ENCODE measurements around the gene DLK1.

Gene DLK1

DNA sequence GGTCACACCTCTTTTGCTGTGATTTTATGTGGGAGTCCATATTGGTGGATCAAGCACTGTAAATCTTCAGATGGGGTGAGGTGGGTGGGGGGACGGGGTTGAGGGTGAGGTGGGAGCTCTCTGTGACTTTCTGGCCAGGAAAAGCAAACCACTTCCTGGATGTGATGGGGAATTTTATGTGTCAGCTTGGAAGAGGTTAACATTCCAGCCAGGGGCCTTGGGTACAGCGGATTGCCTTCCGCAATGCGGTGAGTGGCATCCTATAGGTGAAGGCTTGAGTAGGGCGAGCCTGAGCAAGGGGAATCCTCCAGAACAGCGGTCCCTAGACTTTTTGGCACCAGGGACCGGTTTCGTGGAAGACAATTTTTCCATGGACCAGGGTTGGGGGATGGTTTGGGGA is 36.2 kb downstream of the DLK1 start:
- no peak for DNase-seq

DNA sequence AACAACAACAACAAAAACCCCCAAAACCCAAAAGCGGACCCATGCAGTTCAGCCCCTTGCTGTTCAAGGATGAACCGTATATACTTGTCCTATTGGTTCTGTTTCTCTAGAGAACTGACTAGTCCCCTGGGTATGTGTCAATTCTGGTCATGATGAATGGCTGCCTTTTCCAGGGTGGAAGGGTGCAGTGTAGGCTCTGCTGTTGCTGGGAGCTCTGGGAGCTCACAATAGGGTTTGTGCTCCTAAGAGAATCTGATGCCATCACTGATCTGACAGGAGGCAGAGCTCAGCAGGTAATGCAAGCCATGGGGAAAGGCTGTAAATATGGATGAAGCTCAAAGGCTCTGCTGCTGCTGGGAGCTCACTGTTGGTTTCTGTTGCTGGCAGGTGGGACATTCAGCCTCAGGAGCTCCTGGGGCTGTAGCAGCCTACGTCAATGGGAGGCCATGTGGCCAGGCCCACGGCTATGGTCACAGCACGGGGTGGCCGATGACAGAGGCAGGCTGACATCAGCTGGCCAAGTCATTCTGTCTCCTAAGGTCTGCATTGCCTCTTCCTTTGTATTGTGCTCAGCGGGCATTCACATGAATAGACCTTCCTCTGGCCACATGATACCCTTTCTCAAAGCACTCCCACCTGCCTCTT is 37.9 kb downstream of the DLK1 start:
- DNase-seq = no peak

GRCh38 chr14:100765296-100765695 is 38.6 kb downstream of the DLK1 start:
- DNase-seq = no peak

DNA sequence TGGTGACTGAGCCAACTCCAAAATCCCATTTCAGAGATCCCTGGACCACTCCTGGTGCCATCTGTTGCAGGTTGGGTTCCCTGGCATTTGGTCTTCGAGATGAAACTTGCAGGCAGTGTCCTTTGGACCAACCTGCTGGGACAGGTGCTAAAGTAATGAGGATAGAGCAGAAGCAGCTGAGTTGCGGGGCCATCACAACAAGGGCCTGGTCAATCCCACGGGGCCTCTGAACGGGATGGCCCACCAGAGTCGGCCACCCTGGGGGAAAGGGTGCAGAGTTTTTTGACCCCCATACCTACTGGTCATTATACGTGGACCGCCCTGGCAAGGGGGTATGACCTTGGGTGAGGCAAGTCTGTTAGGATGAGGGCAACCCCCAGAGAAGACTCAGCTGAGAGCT is 39.3 kb downstream of the DLK1 start:
- DNase-seq = no peak

DNA sequence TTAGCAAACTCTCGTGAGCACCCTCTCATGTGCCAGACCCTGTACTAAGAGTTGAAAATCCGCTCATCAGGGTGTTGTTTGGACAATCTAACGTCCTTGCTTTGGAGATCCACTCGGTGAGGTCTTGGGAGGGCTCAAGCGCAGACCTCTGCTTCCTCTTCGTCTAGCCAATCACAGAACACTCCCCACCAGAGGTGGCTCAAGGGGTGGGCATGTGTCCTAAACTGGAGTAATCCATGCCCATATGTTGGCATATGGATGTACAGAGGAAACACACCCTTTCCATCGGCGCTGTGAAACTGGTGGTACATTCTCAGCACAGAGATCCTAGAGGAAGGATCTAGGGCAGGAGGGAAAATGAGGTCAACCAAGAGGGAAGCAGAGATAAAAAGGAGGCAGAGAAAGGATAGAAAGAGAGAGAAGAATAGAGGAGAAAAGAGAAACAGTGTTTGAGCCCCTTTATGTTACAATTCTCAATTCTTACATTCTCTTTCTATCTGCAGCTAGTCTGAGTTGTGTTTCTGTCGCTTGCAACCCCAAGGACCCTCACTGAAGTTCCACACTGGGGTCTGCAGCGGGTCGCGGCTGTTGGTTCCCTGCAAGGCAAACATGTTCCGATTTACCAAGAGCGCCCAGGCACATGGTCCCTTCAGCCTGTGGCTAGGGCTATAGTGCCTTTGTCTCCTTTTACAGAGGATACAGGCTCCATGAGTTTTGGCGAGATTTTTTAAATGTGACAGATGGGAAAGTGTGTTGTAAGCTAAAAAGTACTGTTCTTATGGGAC is 40.5 kb downstream of the DLK1 start:
- DNase-seq = no peak

DNA sequence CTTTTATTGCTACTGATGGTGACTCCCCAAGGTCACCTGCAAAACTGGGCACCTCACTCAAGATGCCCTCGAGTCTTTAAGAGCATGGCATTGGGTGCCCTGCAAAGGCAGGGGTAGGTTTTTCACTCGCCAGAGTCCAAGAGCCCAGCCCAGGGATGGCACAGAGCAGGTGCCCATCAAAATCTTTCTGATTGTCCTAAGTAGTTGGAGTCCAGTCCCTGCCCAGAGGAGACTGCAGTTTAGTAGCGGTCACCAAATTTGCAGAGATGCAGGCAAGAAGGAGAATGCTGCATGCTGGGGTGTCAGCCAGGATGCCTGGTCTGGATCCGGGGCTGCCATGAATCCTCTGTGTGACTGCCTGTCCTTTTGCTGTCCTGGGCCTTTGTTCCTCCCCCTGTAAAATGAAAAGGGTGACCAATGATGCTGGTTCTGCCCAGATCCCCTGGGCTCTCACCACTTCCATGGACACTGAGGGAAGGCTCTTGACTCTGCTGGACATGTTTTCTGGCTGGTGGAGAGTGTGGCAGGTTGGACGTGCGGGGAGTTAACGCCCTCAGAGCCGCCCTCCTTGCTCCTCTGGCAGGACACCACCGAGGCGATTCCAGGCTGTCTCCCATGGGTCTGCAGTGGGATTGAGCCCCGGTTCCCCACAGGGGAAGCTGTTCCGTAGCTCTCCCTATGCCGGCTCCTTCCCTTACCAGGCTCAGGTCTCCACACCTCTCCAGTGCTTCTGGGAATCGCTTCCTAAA is 41.3 kb downstream of the DLK1 start:
- DNase-seq = no peak

- no peak for DNase-seq
Measured at GRCh38 chr14:100769035-100769939, 42.6 kb downstream of the DLK1 start.

GRCh38 chr14:100770046-100770445 is 43.4 kb downstream of the DLK1 start:
- no peak for DNase-seq

- no peak for DNase-seq
Measured at GRCh38 chr14:100770605-100771120, 44.0 kb downstream of the DLK1 start.

DNA sequence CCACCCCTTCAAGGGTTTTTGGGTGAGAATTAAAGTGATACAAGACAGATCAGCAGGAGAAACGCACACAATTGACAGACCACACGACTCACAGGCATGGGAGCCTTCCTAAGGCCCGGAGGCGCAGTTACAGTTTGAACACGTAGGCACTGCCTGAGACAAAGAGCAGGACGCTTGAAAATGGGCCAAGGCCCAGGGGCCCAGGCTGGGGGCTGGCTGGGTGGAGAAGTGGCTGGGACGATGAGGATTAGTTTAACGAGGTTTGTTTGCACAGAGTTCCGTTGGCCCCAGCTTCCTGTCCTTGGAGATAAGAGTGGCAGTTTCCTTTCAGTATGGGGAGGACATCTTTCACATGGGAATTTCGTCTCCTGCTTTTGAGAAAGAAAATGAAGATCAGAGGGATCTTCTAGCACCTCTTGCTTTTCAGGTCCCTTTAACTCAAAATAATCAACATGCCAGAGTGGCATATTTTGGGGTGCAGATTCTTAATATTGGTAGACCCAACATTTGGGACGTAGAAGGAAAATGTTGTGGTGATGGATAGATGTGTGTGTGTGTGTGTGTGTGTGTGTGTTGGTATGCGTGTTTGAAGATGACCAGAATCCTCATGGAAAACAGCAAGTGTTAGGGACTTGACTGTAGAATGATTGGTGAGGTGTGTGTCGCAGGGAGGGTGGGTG is 44.6 kb downstream of the DLK1 start:
- no peak for DNase-seq

GRCh38 chr14:100772607-100773165 is 46.0 kb downstream of the DLK1 start:
- no peak for DNase-seq

DNA sequence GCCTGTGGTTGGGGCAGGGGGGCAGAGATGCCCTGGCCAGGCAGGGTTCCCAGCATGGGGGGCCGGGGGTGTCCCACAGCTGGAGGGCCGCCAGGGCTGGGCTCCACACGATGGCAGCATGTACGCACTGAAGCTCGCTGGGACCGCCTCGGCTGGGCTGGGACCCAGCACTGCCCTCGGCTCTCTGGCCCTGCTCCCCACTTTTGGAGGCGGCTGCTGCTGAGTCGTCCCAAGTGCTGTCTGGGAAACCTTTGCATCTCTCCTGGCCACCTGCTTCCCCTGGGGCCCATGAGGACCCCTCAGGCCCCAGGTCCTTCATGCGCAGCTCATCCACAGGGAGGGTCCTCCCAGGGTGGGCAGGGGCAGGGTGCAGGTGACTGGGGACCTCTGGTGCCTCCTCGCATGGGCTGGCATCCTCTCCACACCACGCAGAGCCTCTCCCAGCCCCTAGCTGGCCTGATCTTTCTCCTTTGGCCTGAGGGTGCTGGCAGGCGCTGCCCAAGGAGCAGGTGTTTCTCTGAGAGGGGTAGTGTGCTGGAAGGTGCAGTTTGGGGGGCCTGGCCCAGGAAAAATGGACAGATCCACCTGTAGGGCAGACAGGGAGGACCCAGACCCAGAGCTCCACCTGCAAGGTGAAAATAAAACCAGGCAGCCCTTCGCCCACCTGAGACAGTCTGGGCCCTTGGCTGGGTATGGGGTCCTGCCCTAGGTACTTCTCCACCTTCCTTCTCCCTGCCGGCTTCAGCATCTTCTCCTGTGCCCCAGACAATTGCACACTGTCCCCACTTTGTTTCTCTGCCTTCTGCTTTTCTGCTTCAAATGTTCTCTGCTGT is 46.9 kb downstream of the DLK1 start:
- no peak for DNase-seq

- no peak for DNase-seq
Measured at GRCh38 chr14:100774164-100774537, 47.5 kb downstream of the DLK1 start.

DNA sequence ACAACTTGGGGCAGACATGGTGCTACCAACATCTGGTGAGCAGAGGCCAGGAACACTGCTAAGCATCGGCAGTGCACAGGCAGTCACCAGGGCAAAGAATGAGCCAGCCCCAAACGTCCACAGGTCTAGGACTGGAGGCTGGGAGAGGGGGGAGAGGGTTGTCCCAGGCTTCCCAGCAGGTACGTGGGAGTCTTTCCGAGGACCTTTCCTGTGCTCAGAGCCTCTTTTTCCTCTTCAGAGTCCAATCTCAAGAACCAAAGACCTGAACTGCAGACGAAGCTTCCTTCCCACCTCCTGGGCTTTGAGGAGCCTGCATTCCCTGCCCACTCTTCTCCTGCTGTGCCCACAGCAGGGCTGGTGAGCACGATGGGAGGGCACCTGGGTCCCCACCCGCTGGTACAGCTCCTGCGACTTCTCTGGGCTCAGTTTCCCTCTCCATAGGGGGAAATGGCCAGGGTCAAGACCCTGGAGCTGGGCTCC is 48.7 kb downstream of the DLK1 start:
- DNase-seq = no peak

- DNase-seq = no peak
Measured at GRCh38 chr14:100775831-100776591, 49.3 kb downstream of the DLK1 start.

- DNase-seq = no peak
Measured at GRCh38 chr14:100776681-100777365, 50.1 kb downstream of the DLK1 start.

- DNase-seq = no peak
Measured at GRCh38 chr14:100777366-100777817, 50.7 kb downstream of the DLK1 start.

DNA sequence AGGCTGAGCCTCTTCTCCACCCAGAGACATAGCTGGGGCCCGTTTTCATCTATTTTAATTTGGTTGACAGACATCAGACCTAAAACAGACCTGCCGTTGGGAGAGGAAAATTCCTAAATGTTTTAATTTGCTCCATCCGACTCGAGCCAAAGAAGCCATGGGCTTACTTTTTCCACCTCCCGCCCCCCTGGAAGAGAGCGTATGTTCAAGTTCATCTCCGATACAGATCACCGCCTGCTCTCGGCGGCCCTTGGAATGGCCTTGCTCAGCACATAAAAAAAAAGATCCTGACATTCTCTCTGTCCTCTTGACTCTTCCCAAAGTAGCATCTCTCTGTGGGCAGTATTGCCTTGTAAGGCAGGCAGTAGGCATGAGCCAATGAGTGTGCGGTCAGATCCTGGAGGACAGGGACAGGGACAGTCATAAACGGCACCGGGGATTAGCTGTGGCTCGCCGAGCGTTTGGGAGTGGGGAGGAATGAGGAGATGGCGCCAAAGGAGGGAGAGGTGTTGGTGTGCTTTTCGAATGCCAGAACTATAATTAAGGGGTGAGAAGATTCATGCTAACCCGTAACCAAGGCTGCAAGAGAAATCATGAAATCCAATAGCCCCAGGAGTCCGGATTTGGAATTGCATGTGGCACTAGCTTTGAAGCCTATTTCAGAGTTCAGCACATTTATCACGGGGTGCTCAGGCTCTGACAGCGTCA is 51.3 kb downstream of the DLK1 start:
- no peak for DNase-seq

Data from central memory CD4-positive, alpha-beta T cell (primary cell).